GM23338 (cell line): ENCODE data around the gene STIM1.

Experiments used
- CREB1 ChIP-seq: fragments of 250-450 bp; sonication (Bioruptor Pico); IDR thresholded peaks from 2 replicates; pipeline ENCODE4 v1.5.0; 2020; ENCODE audit warnings: low read depth, mild to moderate bottlenecking, moderate library complexity
- EZH2 ChIP-seq: fragments of 200-600 bp; sonication (generic); IDR thresholded peaks from one replicate; pipeline ENCODE4 v1.8.0; 2017; ENCODE audit warnings: antibody characterized with exemption, mild to moderate bottlenecking, low read depth; ENCODE audit not compliant: unreplicated experiment
- EZH2phosphoT487 ChIP-seq: fragments of 200-600 bp; sonication (generic); IDR thresholded peaks from one replicate; pipeline ENCODE4 v1.8.1; 2018; ENCODE audit warnings: antibody characterized with exemption; ENCODE audit not compliant: unreplicated experiment
- JUNB ChIP-seq: IDR thresholded peaks from one replicate; pipeline ENCODE4 v1.6.1; 2016; ENCODE audit warnings: antibody characterized with exemption; ENCODE audit not compliant: unreplicated experiment
- POLR2AphosphoS5 ChIP-seq: IDR thresholded peaks from 2 replicates; pipeline ENCODE4 v1.6.1; 2016; ENCODE audit warnings: antibody characterized with exemption, low read depth
- STAT1 ChIP-seq: IDR thresholded peaks from one replicate; pipeline ENCODE4 v1.6.1; 2016; ENCODE audit warnings: antibody characterized with exemption; ENCODE audit not compliant: unreplicated experiment
- ZNF114 ChIP-seq: fragments of 250-450 bp; sonication (Bioruptor Pico); IDR thresholded peaks from 2 replicates; pipeline ENCODE4 v1.5.0; 2020; ENCODE audit warnings: mild to moderate bottlenecking, moderate library complexity
- TF ChIP-seq, protein P1 (sequence below), 2 experiments: fragments of 200-600 bp in 1 of 2; sonication (generic) in 1 of 2; conservative IDR thresholded peaks; 2 replicates each; pipeline versions ENCODE4 v1.5.1 to v1.6.1; 2016 to 2017; ENCODE audit warnings: antibody characterized with exemption in 2 of 2, low read depth in 2 of 2, mild to moderate bottlenecking in 2 of 2, moderate library complexity in 1 of 2
- TF ChIP-seq, protein P2 (sequence below): IDR thresholded peaks from one replicate; pipeline ENCODE4 v1.6.1; 2018; ENCODE audit warnings: antibody characterized with exemption; ENCODE audit not compliant: unreplicated experiment

DNA sequence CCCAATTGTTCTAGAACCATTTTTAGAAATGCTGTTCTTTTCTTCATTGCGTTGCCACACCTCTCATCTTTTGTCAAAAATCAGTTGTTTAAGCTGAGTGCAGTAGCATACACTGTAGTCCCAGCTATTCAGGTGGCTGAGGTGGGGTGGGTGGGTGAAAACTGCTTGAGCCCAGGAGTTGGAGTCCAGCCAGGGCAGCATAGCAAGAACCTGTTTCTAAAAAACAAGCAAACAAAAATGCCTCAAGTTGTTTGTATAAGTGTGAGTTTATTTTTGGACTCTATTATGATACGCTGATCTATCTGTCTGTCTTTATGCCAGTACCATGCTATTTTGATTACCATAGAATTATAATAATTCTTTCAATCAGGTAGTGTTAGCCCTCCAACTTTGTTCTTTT is 176.6 kb downstream of the STIM1 start:
- TF ChIP-seq, protein P1, sequence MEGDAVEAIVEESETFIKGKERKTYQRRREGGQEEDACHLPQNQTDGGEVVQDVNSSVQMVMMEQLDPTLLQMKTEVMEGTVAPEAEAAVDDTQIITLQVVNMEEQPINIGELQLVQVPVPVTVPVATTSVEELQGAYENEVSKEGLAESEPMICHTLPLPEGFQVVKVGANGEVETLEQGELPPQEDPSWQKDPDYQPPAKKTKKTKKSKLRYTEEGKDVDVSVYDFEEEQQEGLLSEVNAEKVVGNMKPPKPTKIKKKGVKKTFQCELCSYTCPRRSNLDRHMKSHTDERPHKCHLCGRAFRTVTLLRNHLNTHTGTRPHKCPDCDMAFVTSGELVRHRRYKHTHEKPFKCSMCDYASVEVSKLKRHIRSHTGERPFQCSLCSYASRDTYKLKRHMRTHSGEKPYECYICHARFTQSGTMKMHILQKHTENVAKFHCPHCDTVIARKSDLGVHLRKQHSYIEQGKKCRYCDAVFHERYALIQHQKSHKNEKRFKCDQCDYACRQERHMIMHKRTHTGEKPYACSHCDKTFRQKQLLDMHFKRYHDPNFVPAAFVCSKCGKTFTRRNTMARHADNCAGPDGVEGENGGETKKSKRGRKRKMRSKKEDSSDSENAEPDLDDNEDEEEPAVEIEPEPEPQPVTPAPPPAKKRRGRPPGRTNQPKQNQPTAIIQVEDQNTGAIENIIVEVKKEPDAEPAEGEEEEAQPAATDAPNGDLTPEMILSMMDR (conservative IDR thresholded peaks at IDR 0.05; ENCODE audit: low read depth in 2 of 2), result no peak
- TF ChIP-seq EZH2phosphoT487 (no peak), STAT1 (no peak), JUNB (no peak), EZH2 (no peak), POLR2AphosphoS5 (no peak), ZNF114 (CRISPR knock-in tag) (no peak), CREB1 (CRISPR knock-in tag) (no peak)
- TF ChIP-seq, protein P2, sequence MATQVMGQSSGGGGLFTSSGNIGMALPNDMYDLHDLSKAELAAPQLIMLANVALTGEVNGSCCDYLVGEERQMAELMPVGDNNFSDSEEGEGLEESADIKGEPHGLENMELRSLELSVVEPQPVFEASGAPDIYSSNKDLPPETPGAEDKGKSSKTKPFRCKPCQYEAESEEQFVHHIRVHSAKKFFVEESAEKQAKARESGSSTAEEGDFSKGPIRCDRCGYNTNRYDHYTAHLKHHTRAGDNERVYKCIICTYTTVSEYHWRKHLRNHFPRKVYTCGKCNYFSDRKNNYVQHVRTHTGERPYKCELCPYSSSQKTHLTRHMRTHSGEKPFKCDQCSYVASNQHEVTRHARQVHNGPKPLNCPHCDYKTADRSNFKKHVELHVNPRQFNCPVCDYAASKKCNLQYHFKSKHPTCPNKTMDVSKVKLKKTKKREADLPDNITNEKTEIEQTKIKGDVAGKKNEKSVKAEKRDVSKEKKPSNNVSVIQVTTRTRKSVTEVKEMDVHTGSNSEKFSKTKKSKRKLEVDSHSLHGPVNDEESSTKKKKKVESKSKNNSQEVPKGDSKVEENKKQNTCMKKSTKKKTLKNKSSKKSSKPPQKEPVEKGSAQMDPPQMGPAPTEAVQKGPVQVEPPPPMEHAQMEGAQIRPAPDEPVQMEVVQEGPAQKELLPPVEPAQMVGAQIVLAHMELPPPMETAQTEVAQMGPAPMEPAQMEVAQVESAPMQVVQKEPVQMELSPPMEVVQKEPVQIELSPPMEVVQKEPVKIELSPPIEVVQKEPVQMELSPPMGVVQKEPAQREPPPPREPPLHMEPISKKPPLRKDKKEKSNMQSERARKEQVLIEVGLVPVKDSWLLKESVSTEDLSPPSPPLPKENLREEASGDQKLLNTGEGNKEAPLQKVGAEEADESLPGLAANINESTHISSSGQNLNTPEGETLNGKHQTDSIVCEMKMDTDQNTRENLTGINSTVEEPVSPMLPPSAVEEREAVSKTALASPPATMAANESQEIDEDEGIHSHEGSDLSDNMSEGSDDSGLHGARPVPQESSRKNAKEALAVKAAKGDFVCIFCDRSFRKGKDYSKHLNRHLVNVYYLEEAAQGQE, result no peak
